HG03039 (cell line): Measurements from ENCODE around the gene ZFHX3.

Experiments
- ATAC-seq: cut with Tn5 transposase; IDR thresholded peaks from one replicate; pipeline ENCODE4 v1.9.1; 2021; ENCODE audit warnings: mild to moderate bottlenecking, moderate library complexity; ENCODE audit not compliant: unreplicated experiment

The ZFHX3 gene

GRCh38 chr16:72811188-72811720, 236.7 kb downstream of the ZFHX3 start:
- no peak for ATAC-seq

GRCh38 chr16:72810480-72810879, 237.4 kb downstream of the ZFHX3 start:
- no peak for ATAC-seq

- ATAC-seq, result no peak
These were observed 238.5 kb downstream of the ZFHX3 start for GRCh38 chr16:72809446-72809845.

GRCh38 chr16:72808754-72809153, 239.2 kb downstream of the ZFHX3 start:
- ATAC-seq, result no peak

- ATAC-seq, result no peak
These were observed 240.7 kb downstream of the ZFHX3 start for GRCh38 chr16:72807245-72807644.

- no peak for ATAC-seq
These were observed 242.4 kb downstream of the ZFHX3 start for GRCh38 chr16:72805486-72805885.

GRCh38 chr16:72800524-72801161, 247.3 kb downstream of the ZFHX3 start:
- no peak for ATAC-seq

- no peak for ATAC-seq
These were observed 249.7 kb downstream of the ZFHX3 start for GRCh38 chr16:72798264-72798663.

GRCh38 chr16:72797621-72798020, 250.3 kb downstream of the ZFHX3 start:
- ATAC-seq, result no peak

GRCh38 chr16:72796222-72796621, 251.7 kb downstream of the ZFHX3 start:
- no peak for ATAC-seq

GRCh38 chr16:72794986-72795385, 252.9 kb downstream of the ZFHX3 start:
- ATAC-seq, result no peak

GRCh38 chr16:72794319-72794718, 253.6 kb downstream of the ZFHX3 start:
- ATAC-seq, result no peak

GRCh38 chr16:72793716-72794115, 254.2 kb downstream of the ZFHX3 start:
- ATAC-seq, result no peak

GRCh38 chr16:72793017-72793416, 254.9 kb downstream of the ZFHX3 start:
- no peak for ATAC-seq

GRCh38 chr16:72791786-72792185, 256.1 kb downstream of the ZFHX3 start:
- no peak for ATAC-seq

GRCh38 chr16:72789921-72790320, 258.0 kb downstream of the ZFHX3 start:
- ATAC-seq, result no peak

GRCh38 chr16:72789465-72789864, 258.5 kb downstream of the ZFHX3 start:
- ATAC-seq, result no peak

- no peak for ATAC-seq
These were observed 259.6 kb downstream of the ZFHX3 start for GRCh38 chr16:72788269-72788809.

GRCh38 chr16:72787514-72788268, 260.2 kb downstream of the ZFHX3 start:
- ATAC-seq, result peak; percentile 82

- no peak for ATAC-seq
These were observed 260.8 kb downstream of the ZFHX3 start for GRCh38 chr16:72787130-72787513.

GRCh38 chr16:72786606-72787005, 261.3 kb downstream of the ZFHX3 start:
- no peak for ATAC-seq

GRCh38 chr16:72785886-72786285, 262.0 kb downstream of the ZFHX3 start:
- ATAC-seq, result no peak
